Osteocyte (in vitro differentiated cells): Measurements from ENCODE around the gene DXO. TPM values are rescaled to one million over a fixed set of nuclear protein-coding genes. Genes with fewer than 3 reads are reported as not detected.
"Not testable (repeated sequence)": the region's sequence is repeated elsewhere in the genome, so short reads cannot be mapped to it uniquely, and the experiment has no call there.

Source experiments
- DNase-seq: peaks from one replicate; pipeline ENCODE4 v3.0.0; 2021; ENCODE audit warnings: mixed read lengths; ENCODE audit not compliant: unreplicated experiment; ENCODE audit errors: extremely low spot score
- H3K27ac Mint-ChIP-seq: one replicate; pipeline ENCODE4 v1.8.0; 2021; ENCODE audit warnings: mild to moderate bottlenecking, mixed read lengths; ENCODE audit not compliant: unreplicated experiment
- H3K27me3 Mint-ChIP-seq: one replicate; pipeline ENCODE4 v1.8.0; 2021; ENCODE audit warnings: mixed read lengths; ENCODE audit not compliant: unreplicated experiment
- H3K36me3 Mint-ChIP-seq: one replicate; pipeline ENCODE4 v1.8.0; 2021; ENCODE audit warnings: mixed read lengths; ENCODE audit not compliant: unreplicated experiment
- H3K4me1 Mint-ChIP-seq: one replicate; pipeline ENCODE4 v1.8.0; 2021; ENCODE audit warnings: mixed read lengths; ENCODE audit not compliant: unreplicated experiment
- H3K4me3 Mint-ChIP-seq: one replicate; pipeline ENCODE4 v1.8.0; 2021; ENCODE audit warnings: mild to moderate bottlenecking, moderate library complexity, mixed read lengths; ENCODE audit not compliant: unreplicated experiment
- H3K9me3 Mint-ChIP-seq: one replicate; pipeline ENCODE4 v1.8.0; 2021; ENCODE audit warnings: mixed read lengths; ENCODE audit not compliant: unreplicated experiment
- total RNA-seq: library from RNA; stranded (reverse); gene quantifications from 2 replicates; pipeline ENCODE4 v1.2.1, GENCODE V29; 2021

The DXO gene
- total RNA-seq, 1 donor from 2014 or later: 30.8 TPM

GRCh38 chr6:32004864-32005537, 33.1 kb upstream of the DXO start:
- not testable (repeated sequence) for H3K4me3 Mint-ChIP-seq, H3K9me3 Mint-ChIP-seq, H3K27ac Mint-ChIP-seq, DNase-seq, H3K4me1 Mint-ChIP-seq, H3K36me3 Mint-ChIP-seq, H3K27me3 Mint-ChIP-seq

GRCh38 chr6:32004393-32004792, 32.5 kb upstream of the DXO start:
- not testable (repeated sequence) for H3K27ac Mint-ChIP-seq, H3K36me3 Mint-ChIP-seq, H3K4me3 Mint-ChIP-seq, H3K9me3 Mint-ChIP-seq, DNase-seq, H3K4me1 Mint-ChIP-seq, H3K27me3 Mint-ChIP-seq

GRCh38 chr6:32003301-32003700, 31.4 kb upstream of the DXO start:
- not testable (repeated sequence) for DNase-seq, H3K36me3 Mint-ChIP-seq, H3K4me3 Mint-ChIP-seq, H3K27ac Mint-ChIP-seq, H3K4me1 Mint-ChIP-seq, H3K27me3 Mint-ChIP-seq, H3K9me3 Mint-ChIP-seq

- H3K36me3 Mint-ChIP-seq, H3K9me3 Mint-ChIP-seq, DNase-seq, H3K27me3 Mint-ChIP-seq, H3K4me3 Mint-ChIP-seq, H3K4me1 Mint-ChIP-seq, H3K27ac Mint-ChIP-seq: not testable (repeated sequence)
These were observed 30.8 kb upstream of the DXO start for GRCh38 chr6:32002546-32003268.

GRCh38 chr6:31996385-31996784, 24.4 kb upstream of the DXO start:
- DNase-seq, H3K4me3 Mint-ChIP-seq, H3K4me1 Mint-ChIP-seq, H3K27me3 Mint-ChIP-seq, H3K27ac Mint-ChIP-seq, H3K9me3 Mint-ChIP-seq, H3K36me3 Mint-ChIP-seq: not testable (repeated sequence)

- H3K27me3 Mint-ChIP-seq, H3K36me3 Mint-ChIP-seq: not testable (repeated sequence)
These were observed 22.5 kb upstream of the DXO start for GRCh38 chr6:31994421-31994820.

GRCh38 chr6:31989363-31989762, 17.4 kb upstream of the DXO start:
- not testable (repeated sequence) for H3K27ac Mint-ChIP-seq, H3K9me3 Mint-ChIP-seq, DNase-seq, H3K36me3 Mint-ChIP-seq, H3K4me1 Mint-ChIP-seq, H3K27me3 Mint-ChIP-seq, H3K4me3 Mint-ChIP-seq

More at GRCh38 chr6:31994421-31994820, 22.5 kb upstream of the DXO start:
- not testable (repeated sequence) for H3K9me3 Mint-ChIP-seq, H3K27ac Mint-ChIP-seq, H3K4me3 Mint-ChIP-seq, H3K4me1 Mint-ChIP-seq, DNase-seq

GRCh38 chr6:31981744-31982143, 9.8 kb upstream of the DXO start, which contains the start of gene C4A:
Gene C4A, plus strand, starts transcription at chr6:31982057. Its CDS starts 51 bp downstream, at chr6:31982108.
- H3K9me3 Mint-ChIP-seq, H3K4me1 Mint-ChIP-seq, H3K27ac Mint-ChIP-seq, H3K4me3 Mint-ChIP-seq, DNase-seq, H3K27me3 Mint-ChIP-seq, H3K36me3 Mint-ChIP-seq: not testable (repeated sequence)

GRCh38 chr6:31980998-31981397, 9.1 kb upstream of the DXO start:
- not testable (repeated sequence) for H3K9me3 Mint-ChIP-seq, H3K36me3 Mint-ChIP-seq

GRCh38 chr6:31980195-31980876, 8.4 kb upstream of the DXO start:
- H3K9me3 Mint-ChIP-seq, H3K36me3 Mint-ChIP-seq: not testable (repeated sequence)

More at GRCh38 chr6:31980998-31981397, 9.1 kb upstream of the DXO start:
- not testable (repeated sequence) for H3K27me3 Mint-ChIP-seq, H3K4me3 Mint-ChIP-seq, H3K4me1 Mint-ChIP-seq, DNase-seq, H3K27ac Mint-ChIP-seq

More at GRCh38 chr6:31980195-31980876, 8.4 kb upstream of the DXO start:
- not testable (repeated sequence) for H3K27me3 Mint-ChIP-seq, H3K4me1 Mint-ChIP-seq, H3K4me3 Mint-ChIP-seq, H3K27ac Mint-ChIP-seq
- DNase-seq: peak; percentile 65
